HG02943 (cell line): ENCODE results near the gene CRB2.

Experiments
- ATAC-seq: cut with Tn5 transposase; IDR thresholded peaks from one replicate; pipeline ENCODE4 v1.9.1; 2021; ENCODE audit warnings: mild to moderate bottlenecking, low read depth, moderate library complexity; ENCODE audit not compliant: unreplicated experiment

CRB2 gene

GRCh38 chr9:123377211-123377971, 21.4 kb downstream of the CRB2 start:
- ATAC-seq, result no peak

- no peak for ATAC-seq
Measured at GRCh38 chr9:123378025-123378424, 22.0 kb downstream of the CRB2 start.

DNA sequence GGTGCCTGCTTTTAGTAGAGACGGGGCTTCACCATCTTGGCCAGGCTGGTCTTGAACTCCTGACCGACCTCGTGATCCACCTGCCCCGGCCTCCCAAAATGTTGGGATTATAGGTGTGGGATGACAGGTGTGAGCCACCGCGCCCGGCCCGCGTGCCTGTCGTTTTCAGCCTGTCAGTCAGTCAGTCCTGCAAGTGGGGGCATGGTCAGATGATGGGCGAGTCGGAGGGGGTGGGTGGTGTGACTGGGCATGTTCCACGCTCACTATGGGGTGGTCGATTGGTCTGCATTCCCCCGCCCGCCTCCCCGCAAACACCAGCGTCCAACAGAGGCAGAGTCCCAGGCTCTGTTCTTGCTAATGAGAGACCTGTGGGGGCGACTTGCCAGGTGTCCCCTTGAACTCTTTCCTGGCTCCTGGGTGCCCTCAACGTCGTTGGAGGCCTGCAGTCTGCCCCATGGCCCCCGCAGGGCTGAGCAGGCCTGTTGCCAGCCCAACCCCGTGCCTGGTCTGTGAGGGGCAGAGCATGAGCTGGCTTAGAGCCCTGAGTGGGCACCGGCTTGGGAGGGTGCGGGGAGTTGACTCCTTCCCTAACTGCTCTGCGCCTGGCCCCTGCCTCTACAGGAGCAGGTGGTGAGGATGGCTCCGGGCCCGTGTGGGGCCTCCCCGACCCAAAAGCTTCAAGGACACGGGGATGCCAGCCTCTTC, 23.1 kb downstream of the CRB2 start:
- ATAC-seq, result no peak

- no peak for ATAC-seq
Measured at GRCh38 chr9:123380852-123381705, 25.1 kb downstream of the CRB2 start.

DNA sequence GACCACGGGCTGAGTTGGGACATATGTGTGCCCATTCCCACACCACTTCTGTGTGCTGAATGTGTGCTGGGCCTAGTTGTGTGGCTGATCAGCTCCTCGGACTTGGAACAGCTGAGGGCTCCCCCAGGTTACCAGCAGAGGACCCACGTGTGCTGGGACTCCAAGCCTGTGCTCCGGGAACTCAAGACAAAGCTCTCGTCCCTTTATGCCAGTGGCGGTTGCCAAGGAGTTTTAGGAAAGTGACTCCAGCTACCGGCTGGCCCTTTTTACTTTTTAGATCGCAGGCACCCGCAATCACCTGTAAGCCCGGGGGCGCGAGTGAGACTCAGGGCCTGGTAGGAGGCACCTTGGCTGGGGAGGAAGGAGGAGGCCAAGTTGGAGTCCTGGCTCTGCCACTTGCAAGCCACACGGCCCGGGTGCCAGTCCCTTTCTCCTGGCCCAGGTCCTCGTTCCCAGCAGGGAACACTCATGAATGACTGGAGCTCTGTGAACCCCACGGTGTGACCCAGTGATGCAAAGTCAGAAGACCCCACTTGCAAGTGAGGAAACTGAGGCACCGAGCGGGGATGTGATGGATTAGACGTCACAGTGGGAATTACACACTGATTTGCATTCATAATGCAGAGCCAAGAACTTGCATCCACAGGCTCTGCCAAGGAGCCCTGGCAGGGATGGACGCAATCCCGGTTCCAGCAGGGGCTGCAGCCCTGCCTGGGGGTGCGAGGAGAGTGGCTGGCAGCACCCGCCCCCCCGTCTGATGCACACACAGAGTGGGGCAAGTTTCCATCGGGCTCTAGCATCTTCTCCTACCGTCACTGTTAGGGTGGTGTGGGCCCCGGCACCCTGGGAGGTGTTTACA, 26.9 kb downstream of the CRB2 start:
- ATAC-seq, result no peak

DNA sequence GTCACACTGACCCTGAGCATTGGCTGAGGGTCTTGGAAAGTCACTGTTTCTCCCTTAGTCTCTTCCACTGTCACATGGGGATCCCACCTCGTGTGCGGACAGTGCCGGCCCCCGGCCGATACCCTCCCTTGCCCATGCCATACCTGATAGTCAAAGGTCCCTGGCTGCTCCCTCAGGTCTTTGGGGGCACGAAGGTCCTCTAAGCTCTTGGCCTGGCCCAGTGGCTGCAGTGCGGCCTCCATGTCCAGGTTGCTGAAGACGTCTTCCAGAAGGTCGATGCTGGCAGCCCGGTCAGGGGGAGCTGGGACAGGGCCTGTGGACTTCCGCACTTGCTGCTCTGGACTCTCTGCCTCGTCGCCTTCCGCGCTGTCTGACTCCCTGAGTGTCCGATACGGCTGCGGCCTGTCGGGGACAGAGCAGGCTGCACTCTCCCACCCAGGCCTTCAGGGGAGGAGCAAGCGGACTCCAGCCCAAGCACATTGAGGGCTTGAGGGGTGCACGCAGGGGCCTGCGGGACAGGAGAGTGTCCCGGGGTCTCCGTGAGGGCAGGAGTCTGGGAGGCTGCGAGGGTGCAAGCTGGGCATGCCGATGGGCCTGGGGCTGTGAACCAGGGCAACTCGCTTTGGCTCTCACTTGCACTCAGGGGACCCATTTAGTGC, 27.6 kb downstream of the CRB2 start:
- no peak for ATAC-seq

DNA sequence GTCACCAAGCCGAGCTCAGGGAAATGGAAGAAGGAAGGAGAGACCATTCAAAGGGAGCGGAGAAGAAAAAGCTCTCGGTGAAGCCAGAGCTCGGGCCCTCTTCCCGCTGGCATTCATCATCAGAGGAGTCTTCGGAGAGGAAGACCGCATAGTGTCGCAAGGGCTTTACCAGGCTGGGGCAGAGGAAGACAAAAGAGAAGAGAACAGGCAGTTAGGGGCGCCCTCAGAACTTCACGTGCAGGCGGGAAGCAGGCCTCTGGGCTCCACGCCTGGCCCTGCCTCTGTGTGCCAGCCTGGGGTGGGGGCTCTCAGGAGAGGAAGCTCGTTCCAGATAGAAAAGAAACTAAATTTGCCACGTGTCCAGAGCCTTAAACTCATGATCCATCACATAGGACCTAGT, 31.7 kb downstream of the CRB2 start:
- no peak for ATAC-seq

GRCh38 chr9:123389070-123389469, 33.1 kb downstream of the CRB2 start:
- no peak for ATAC-seq

- ATAC-seq, result no peak
Measured at GRCh38 chr9:123389698-123390097, 33.7 kb downstream of the CRB2 start.

DNA sequence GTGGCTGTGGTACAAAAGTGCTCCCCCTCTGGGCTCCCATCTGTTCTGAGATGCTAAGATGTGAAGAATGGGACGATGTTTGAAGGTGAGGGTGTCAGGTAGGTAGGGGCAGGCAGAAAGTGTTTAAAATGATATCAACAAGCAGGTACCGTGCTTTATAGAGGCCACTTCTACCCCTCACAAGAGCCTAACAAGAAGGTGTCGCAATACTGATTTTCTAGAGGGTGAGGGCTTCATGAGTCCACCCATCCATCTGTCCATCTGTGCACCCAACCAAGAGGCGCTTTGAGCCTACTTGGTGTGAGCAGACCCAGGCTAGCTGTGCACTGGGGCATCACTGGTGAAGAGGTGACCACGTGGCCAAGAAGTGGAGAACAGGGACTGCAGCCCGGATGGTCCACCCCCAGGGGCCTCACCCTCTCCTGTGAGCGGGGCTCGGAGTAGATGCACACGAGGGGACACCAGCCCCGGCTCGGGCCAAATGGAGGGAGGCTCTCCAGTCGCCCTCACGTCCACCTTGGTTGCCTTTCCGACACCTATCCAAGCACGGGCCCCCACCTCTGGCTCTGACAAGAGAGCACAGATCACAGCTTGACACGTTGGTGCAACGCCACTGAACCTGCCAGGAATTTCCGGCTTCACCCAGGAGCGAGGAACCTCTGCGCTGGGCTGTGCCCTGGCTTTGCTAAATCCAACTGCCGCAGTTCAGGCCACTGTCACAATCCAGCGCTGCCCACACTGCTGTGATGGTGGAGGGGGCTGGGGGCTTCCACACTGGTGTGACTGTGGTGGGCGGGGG, 34.5 kb downstream of the CRB2 start:
- ATAC-seq, result no peak

- ATAC-seq, result no peak
Measured at GRCh38 chr9:123391233-123391632, 35.2 kb downstream of the CRB2 start.

DNA sequence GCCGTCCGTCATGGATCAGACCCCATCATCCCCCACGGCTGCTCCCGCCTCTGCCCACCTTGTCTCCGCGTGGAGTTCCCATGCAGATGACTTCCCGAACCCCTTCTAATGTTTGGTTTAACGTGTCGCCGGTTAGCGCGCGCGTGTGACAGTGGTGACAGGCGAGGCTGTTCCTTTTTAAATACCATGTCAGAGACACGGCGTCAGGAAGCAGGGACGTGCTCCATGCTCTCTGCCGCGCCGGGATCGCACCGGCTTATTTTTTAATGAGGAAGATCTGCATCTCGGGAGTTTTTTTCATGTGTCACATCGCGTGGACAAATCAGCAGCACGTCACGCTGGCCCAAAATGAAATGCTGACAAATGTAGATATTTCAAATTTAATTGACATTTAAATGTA, 35.9 kb downstream of the CRB2 start:
- no peak for ATAC-seq

- ATAC-seq, result no peak
Measured at GRCh38 chr9:123392802-123393201, 36.8 kb downstream of the CRB2 start.

DNA sequence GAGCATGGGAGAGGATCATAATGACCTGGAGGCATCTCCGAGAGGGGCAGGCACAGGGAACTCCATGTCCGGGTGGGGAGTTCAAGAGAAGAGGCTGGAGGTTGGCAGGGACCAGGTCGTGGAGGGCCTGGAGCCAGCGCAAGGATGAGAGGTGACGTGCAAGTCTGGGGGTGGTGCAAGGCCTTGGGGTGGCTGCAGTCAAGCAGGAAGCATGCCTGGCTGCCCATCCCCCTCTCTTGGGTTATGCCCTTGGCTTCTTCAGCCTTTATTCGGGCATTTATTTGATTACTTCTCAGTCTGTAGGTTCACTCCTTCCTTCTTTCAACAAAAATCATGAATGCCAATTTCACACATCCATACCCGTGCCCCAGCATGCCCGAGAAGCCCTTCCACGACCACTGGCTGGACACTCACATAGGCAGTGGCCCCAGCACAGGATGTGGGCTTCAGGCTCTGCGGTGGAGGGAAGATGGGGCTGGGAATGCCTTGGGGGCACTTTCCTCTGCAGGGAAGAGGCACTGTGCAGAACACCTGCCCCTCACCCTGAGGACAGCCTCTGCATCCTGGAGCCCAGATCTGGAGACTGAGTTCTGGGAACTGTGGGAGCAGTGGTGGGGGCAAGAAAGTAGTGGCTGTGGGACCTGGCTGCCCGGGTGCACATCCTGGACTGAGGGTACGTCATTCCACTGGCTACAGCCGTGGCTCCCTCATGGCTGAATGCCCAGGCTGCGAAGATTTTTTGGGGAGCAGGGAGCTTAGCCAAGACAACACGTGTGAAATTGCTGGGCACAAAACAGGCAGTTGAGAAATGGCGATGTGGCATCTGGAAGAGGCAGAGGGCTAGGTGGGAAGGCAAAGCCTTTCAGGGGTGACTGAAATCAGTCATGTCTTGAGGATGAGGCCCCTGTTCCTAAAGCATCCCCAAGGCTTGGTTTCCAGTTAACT, 38.6 kb downstream of the CRB2 start:
- ATAC-seq, result no peak

DNA sequence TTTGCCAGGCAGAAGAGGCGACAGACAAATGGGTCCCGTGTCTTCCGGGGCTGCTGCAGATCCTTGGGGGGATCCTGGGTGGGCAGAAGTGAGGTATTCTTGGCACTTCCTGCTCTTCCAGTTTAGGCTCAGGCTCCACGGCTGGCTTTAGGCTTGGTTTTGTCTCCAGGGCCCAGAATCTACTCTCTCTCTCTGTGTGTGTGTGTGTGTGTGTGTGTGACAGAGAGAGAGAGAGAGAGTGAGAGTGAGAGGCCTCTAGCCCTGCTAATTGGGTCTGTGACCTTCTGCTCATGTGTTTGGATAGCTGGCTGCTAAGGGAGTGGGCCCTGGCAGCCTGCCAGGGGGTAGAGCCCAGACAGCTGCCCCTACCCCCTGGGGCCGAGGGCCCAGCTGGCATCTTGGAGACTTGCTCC, 39.3 kb downstream of the CRB2 start:
- ATAC-seq, result no peak

DNA sequence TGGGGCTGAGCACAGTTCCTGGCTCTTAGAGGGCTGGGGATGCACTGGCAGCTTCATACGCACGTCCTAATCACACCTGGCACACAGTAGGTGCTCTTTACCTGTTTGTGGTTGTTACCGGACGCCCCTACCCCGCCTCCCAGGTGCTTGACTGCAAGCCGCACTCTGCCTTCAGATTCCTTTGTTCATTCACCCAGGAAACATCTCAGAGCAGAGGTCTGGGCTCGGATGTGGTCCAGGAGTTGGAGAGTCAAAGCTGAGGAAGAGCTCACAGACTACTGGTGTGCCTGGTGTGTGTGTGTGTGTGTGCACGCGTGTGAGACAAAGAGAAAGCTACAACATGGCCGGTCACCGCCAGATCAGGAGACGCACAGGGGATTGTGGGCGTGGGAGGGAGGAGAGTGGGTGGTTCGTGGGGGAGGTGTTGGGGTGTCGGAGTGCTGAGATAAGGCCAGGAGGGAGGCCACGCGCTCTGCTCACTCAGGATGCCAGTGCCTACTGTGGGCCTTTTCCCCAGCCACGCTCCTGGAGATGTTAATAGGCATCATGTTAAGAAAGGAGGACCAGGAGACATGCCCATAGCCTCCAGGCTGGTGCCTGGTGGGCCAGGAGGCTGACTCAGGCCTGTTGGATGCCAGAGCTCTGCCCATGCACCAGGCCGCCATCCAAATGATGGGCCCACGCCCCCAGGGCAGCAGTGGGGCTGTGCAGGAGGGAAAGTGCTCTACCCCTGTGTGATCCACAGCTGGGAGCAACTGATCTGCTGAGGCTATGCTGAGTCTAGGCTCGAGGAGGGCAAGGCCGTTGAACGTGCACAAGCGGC, 39.9 kb downstream of the CRB2 start:
- ATAC-seq, result no peak

DNA sequence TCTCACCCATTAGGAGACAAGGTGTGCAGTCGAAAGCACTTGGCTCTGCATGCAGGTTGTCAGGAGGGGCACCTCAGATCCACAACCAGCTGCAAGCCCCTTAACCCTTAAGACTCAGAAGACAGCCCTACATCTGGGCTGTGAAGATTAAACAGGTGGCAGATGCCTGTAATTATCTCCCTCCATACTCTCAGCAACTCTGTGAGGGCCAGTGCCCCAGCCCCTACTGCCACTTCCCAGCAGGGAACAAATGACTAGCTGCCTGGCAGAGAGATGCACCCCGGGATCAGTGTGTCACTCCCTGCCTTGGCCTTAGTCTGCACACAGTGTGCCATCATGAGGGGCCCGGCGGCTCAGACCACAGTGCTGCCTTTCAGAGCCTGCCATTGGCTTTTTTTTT, 42.0 kb downstream of the CRB2 start:
- no peak for ATAC-seq
